CD4-positive, alpha-beta T cell (primary cell): ENCODE measurements around the gene MICAL3. TPM values are rescaled to one million over a fixed set of nuclear protein-coding genes. Genes with fewer than 3 reads are reported as not detected.

ENCODE experiments used
- ATAC-seq: fragments of 200-7000 bp; cut with Tn5 transposase; one replicate; pipeline ENCODE4 v1.10.0; 2022; ENCODE audit warnings: mild to moderate bottlenecking; ENCODE audit not compliant: poor library complexity
- CTCF ChIA-PET: fragments of 350-600 bp; sonication (Branson Sonifier 250); formaldehyde crosslinking; loops from one replicate; lab custom pipeline; 2021; ENCODE audit warnings: antibody characterized with exemption, inconsistent platforms; lab: Charles Lee
- POLR2A ChIA-PET: fragments of 350-600 bp; sonication (Branson Sonifier 250); formaldehyde crosslinking; loops from one replicate; lab custom pipeline; 2021; ENCODE audit warnings: antibody characterized with exemption, inconsistent platforms; lab: Charles Lee
- DNase-seq, 14 experiments: peaks; one replicate each; pipeline ENCODE4 v3.0.0-alpha.2; 2013 to 2020; ENCODE audit warnings: mixed read lengths in 2 of 14
- H3K27ac ChIP-seq, 2 donors: one replicate each; pipeline versions ENCODE4 v1.5.1 to v1.7.0; 2013; ENCODE audit warnings: low read length in 2 of 2, low read depth in 1 of 2, mild to moderate bottlenecking in 1 of 2
- H3K27me3 ChIP-seq, 2 experiments: 1 replicate in 1 of 2; 2 replicates in 1 of 2; pipeline versions ENCODE4 v1.6.1 to v1.7.0; 2013; ENCODE audit warnings: low read length in 2 of 2, control low read depth in 1 of 2, mild to moderate bottlenecking in 1 of 2, moderate library complexity in 1 of 2; ENCODE audit not compliant: insufficient read depth in 2 of 2, control insufficient read depth in 1 of 2
- H3K36me3 ChIP-seq: one replicate; pipeline ENCODE4 v1.6.1; 2013; ENCODE audit warnings: low read length, control low read depth; ENCODE audit not compliant: insufficient read depth
- H3K4me1 ChIP-seq: one replicate; pipeline ENCODE4 v1.6.1; 2013; ENCODE audit warnings: low read length, control low read depth; ENCODE audit not compliant: insufficient read depth
- H3K4me3 ChIP-seq: one replicate; pipeline ENCODE4 v1.5.1; 2013; ENCODE audit warnings: mild to moderate bottlenecking, low read length, moderate library complexity
- H3K9me3 ChIP-seq, 2 experiments: 1 replicate in 1 of 2; 2 replicates in 1 of 2; pipeline versions ENCODE4 v1.6.1 to v1.7.0; 2013; ENCODE audit warnings: low read length in 2 of 2, mild to moderate bottlenecking in 2 of 2, control low read depth in 1 of 2, moderate library complexity in 1 of 2; ENCODE audit not compliant: control insufficient read depth in 1 of 2, insufficient read depth in 1 of 2
- H3K27ac Mint-ChIP-seq: one replicate; pipeline ENCODE4 v1.8.0; 2020; ENCODE audit warnings: mixed read lengths
- H3K27me3 Mint-ChIP-seq: one replicate; pipeline ENCODE4 v1.8.0; 2021; ENCODE audit warnings: mixed read lengths
- H3K36me3 Mint-ChIP-seq: one replicate; pipeline ENCODE4 v1.8.0; 2021; ENCODE audit warnings: low read depth, mixed read lengths
- H3K4me1 Mint-ChIP-seq: one replicate; pipeline ENCODE4 v1.8.0; 2021; ENCODE audit warnings: low read depth, mixed read lengths
- H3K4me3 Mint-ChIP-seq: one replicate; pipeline ENCODE4 v1.8.0; 2020; ENCODE audit warnings: mild to moderate bottlenecking, mixed read lengths
- H3K9me3 Mint-ChIP-seq: one replicate; pipeline ENCODE4 v1.8.0; 2020; ENCODE audit warnings: mixed read lengths
- CTCF ChIP-seq: fragments of 200-600 bp; IDR thresholded peaks from one replicate; pipeline ENCODE4 v1.8.0; 2022; ENCODE audit warnings: antibody characterized with exemption, mild to moderate bottlenecking
- intact Hi-C, 2 experiments: fragments of 100-400 bp; cut with DNase I in 1 of 2; cut with micrococcal nuclease in 1 of 2; formaldehyde crosslinking; loops; one replicate each; pipeline versions ENCODE4 v1.15.1 to v1.9.0; 2023 to 2025; cut with DNase I, micrococcal nuclease
- total RNA-seq, 174 experiments: library from RNA in 2 of 174; stranded (reverse) in 2 of 174; gene quantifications; one replicate each; pipeline ENCODE4 v1.2.3 and lab custom pipeline; 2021 to 2026

Gene MICAL3
- total RNA-seq, 2 experiments from 2014 or later: 9.4 to 9.9 TPM

- H3K27ac Mint-ChIP-seq: no peak overlapping the region
- intact Hi-C loops: no loop called here
- ChIA-PET CTCF (no interaction called here), POLR2A (no interaction called here)
- H3K27me3 Mint-ChIP-seq: no peaks in the 10 kb centered on the region
- H3K36me3 Mint-ChIP-seq: peaks cover 20% of the 10 kb centered on the region
- H3K9me3 Mint-ChIP-seq: no peaks in the 10 kb centered on the region
- no peaks in the 10 kb centered on the region for H3K27me3 ChIP-seq
- H3K9me3 ChIP-seq: no peaks in the 10 kb centered on the region
- TF ChIP-seq CTCF: no peak
- no peak overlapping the region for H3K4me3 ChIP-seq
- ATAC-seq (no peak), DNase-seq (no peak)
- H3K4me3 Mint-ChIP-seq: no peak overlapping the region
- H3K36me3 ChIP-seq: peaks cover 22% of the 10 kb centered on the region
- no peaks in the 10 kb centered on the region for H3K4me1 ChIP-seq
- no peak overlapping the region for H3K27ac ChIP-seq
- no peaks in the 10 kb centered on the region for H3K4me1 Mint-ChIP-seq
Observed at GRCh38 chr22:17890892-17891291, 133.5 kb downstream of the MICAL3 start.

- Histone ChIP-seq H3K27me3 (no peaks in the 10 kb centered on the region), H3K27ac (no peak overlapping the region), H3K36me3 (peaks cover 22% of the 10 kb centered on the region), H3K4me3 (no peak overlapping the region), H3K4me1 (no peaks in the 10 kb centered on the region), H3K9me3 (no peaks in the 10 kb centered on the region)
- Mint-ChIP-seq H3K27ac (no peak overlapping the region), H3K9me3 (no peaks in the 10 kb centered on the region), H3K4me1 (no peaks in the 10 kb centered on the region), H3K36me3 (peaks cover 22% of the 10 kb centered on the region), H3K4me3 (no peak overlapping the region), H3K27me3 (no peaks in the 10 kb centered on the region)
- POLR2A ChIA-PET: no interaction called here
- no peak for DNase-seq
- TF ChIP-seq CTCF: no peak
- intact Hi-C loops: no loop called here
- CTCF ChIA-PET: no interaction called here
- ATAC-seq: no peak
Observed at GRCh38 chr22:17890245-17890671, 134.1 kb downstream of the MICAL3 start.

- Histone ChIP-seq H3K9me3 (no peaks in the 10 kb centered on the region), H3K4me3 (no peak overlapping the region), H3K27me3 (no peaks in the 10 kb centered on the region), H3K27ac (no peak overlapping the region), H3K36me3 (peaks cover 24% of the 10 kb centered on the region), H3K4me1 (no peaks in the 10 kb centered on the region)
- H3K36me3 Mint-ChIP-seq: peaks cover 25% of the 10 kb centered on the region
- no peaks in the 10 kb centered on the region for H3K9me3 Mint-ChIP-seq
- ChIA-PET POLR2A (no interaction called here), CTCF (no interaction called here)
- H3K4me3 Mint-ChIP-seq: no peak overlapping the region
- TF ChIP-seq CTCF: no peak
- H3K27ac Mint-ChIP-seq: no peak overlapping the region
- intact Hi-C loops: no loop called here
- no peaks in the 10 kb centered on the region for H3K27me3 Mint-ChIP-seq
- no peak for DNase-seq
- no peaks in the 10 kb centered on the region for H3K4me1 Mint-ChIP-seq
- no peak for ATAC-seq
Observed at GRCh38 chr22:17888855-17889254, 135.5 kb downstream of the MICAL3 start.
